CD4-positive, alpha-beta T cell treated with Interleukin-15 for 4 hours (primary cell): Measurements from ENCODE around the gene MC1R.
A peak's percentile ranks its signal among the peaks of the same experiment; 100 is the strongest.

ENCODE experiments used
- DNase-seq: peaks from one replicate; pipeline ENCODE4 v3.0.0-alpha.2; 2020; ENCODE audit warnings: low spot score

MC1R gene

DNA sequence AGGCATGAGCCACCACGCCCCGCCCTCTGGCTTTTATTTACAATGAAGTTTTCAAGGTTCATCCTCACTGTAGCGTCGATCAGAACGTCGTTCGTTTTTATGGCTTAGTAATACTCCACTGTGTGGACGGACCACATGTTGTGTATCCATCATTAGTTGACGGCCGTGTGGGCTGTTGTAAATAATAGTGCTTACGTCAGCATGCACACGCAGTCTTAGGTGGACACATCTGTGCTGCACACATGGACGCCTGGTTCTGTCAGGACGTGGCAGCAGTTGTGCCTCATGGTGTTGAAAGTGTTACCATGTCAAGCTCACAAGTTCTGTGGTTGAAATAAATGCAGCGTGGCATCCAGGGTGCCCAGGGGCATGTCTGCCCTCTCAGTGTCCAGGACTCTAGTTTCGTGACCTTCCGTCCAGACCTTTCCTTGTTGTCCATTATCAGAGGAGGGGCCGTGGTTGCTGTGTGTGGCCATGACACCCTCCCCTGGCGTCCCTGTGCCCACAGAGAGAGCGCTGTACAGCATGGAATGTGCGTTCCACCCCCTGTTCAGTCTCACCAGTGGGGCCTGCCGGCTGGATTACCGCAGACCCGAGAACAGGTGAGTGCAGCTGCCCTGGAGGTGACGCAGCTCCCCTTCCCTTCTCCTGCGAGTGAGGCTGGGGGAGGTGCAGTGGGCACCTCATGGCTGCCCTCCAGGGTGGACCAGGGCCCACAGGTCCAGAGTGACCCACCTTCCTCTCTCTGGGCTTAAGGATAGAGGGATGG is 23.0 kb upstream of the MC1R start:
- no peak for DNase-seq

DNA sequence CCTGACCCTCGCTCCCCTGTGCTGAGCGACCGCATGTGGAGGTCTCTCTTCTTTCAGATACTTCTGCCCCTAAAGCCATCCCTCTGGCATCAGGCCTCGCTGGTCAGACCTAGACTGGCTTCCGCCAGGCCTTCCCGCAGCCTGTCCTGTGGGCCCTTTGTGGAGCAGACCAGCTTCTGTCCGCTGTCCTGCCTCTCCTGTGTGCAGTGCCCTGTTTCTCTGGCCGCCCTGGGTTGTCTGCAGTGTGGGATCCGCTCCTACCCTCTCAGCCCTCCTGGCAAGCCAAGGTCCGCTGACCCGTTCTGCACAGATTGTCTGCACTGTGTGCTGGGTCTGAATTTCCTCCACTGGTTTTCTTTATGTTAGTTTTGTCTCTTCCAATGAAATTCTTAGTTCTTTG is 21.5 kb upstream of the MC1R start:
- DNase-seq = no peak

GRCh38 chr16:89898201-89898967 is 20.3 kb upstream of the MC1R start:
- DNase-seq = no peak

GRCh38 chr16:89899879-89900481 is 18.7 kb upstream of the MC1R start:
- no peak for DNase-seq

GRCh38 chr16:89900885-89901284 is 17.8 kb upstream of the MC1R start:
- no peak for DNase-seq

GRCh38 chr16:89902980-89903379 is 15.7 kb upstream of the MC1R start:
- DNase-seq = no peak

- DNase-seq = no peak
Measured at GRCh38 chr16:89903908-89904515, 14.7 kb upstream of the MC1R start.

DNA sequence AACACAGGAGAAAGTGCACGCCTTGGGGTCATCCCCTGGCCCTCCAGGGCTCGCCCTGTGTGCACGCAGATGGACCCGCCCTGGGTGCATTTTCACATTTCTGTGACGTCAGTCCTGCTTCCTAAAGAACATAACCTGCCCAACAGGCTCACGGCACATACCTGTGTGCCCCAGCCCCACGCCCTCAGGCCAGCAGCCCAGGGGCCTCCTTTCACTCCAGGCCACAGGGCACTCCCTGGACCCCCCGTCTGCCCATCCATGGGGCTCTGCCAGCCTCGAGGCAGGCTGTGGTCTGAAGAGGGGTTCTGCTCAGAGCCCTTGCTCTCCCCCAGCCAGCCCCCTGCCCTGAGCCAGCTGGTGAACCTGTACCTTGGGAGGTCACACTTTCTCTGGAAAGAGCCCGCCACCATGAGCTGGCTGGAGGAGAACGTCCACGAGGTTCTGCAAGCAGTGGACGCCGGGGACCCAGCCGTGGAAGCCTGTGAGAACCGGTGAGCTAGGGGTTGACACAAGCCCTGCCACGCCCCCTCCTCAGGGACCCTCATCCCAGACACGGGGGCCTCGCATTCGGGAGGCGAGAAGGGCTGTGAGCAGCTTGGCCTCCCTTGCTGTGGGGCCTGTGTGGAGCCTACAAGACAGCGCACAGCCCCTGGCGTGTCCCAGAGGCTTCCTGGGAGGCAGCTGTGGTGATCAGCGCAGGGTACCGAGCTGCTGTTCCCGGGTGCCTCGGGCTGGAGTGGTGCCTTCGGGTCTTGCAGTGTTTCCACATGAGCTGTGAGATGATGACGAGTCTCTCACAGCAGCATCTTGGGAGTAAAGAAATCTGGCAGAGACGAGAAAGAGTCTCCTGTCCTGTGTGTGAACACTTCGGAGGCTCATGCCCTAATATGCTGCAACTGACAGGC is 13.8 kb upstream of the MC1R start:
- no peak for DNase-seq

DNA sequence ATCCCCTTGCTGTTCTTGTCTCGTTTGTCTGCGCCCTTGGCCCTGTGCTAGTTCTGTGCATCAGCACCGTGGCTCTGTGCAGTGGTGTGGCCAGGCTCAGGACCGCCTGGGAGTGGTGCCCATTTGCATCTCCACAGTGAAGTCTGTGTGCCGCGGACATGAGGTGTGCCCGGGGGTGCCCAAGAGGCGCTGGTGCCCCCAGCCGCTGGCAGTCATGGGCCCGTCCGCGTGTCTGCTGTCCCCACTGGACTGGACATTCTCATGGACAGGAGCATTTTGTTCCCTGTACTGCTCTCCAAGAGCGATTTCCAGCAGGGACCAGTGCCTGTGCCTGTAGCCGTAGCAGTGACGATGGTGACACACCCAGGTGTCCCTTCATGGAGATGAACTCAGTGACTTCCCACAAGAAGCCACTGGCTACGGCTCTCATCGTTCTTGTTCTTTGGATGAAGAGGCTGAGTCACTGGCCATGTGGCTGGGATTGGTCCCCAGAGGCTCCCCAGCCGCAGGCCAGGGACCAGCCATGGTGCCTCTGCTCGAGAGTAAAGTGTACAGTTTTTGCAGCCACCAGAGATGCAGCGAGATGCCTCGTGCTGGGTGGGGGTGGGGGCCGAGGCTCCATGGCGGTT is 13.0 kb upstream of the MC1R start:
- DNase-seq = no peak

DNA sequence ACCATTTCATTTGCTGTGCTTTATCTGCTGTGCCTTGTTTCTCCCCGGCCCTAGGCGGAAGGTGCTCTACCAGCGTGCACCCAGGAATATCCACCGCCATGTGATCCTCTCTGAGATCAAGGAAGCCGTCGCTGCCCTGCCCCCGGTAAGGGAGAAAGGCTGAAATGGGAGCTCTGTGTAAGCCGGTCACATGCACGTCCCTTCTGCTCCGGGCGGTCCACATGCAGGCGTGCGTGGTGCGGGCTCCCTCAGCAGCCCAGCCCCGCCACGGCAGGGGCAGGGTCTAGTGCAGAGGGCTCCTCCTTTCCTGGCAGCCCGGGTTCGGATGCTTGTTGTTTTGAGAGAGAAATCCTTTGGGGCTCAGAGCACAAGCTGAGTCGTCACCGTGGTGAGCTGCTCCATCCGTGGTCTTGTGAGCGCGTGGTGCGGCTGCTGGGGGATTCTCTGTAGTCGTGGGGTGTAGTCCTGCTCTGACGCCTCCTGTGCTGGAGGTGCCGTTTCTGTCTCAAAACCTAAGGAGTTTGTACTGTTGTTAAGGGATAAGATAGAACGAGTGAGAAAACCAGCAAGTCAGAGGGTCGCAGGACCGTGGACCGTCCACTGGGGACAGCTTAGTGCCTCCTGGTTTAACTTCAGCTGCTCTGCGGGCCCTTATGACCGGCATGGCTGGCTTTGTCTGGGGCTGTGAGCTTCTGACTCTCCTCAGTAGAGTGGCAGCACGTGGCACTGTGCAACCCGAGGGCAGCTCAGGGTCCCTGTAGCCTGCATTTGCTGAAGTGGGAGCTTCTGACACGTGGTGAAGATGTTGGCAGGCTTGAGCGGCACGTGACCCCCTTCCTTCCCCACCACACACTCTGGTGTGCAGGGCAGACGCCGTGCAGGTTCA is 12.3 kb upstream of the MC1R start:
- DNase-seq = no peak

GRCh38 chr16:89907055-89907814 is 11.4 kb upstream of the MC1R start:
- no peak for DNase-seq

DNA sequence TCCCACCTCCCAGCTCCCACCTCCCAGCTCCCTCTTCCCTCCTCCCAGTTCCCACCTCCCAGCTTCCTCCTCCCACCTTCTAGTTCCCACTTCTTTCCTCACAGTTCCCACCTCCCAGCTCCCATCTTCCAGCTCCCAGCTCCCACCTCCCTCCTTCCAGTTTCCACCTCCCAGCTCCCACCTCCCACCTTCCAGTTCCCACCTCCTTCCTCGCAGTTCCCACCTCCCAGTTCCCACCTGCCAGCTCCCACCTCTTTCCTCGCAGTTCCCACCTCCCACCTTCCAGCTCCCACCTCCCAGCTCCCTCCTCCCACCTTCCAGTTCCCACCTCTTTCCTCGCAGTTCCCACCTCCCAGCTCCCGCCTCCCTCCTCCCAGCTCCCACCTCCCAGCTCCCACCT is 10.4 kb upstream of the MC1R start:
- no peak for DNase-seq

GRCh38 chr16:89909777-89910716 is 8.6 kb upstream of the MC1R start:
- DNase-seq = peak; percentile 64

DNA sequence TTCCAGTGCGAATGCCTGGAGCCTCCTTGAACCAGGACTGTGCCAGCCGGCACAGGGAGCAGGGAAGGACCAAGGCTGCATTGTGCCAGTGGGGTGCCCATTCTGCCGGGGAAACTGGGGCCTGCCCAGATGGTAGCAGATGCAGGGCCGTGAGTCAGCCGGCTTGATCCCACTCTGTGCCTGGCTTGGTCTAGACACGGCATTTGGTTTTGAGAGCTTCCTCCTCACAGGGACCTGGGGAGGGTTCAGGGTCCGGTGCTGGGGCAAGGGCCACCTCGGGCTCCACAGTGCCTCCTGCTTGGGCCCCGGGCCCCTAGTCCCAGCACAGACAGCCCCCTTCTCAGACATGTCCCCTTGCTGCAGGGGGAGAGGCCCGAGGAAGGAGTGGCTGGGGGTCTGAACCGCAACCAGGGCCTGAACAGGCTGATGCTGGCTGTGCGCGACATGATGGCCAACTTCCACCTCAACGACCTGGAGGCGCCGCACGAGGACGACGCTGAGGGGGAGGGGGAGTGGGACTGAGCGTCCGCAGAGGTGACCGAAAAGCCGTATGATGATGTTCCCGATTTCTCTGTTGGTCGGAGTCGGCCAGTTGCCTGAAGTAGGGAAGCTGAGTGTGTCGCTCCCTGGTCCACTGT is 7.8 kb upstream of the MC1R start:
- no peak for DNase-seq

DNA sequence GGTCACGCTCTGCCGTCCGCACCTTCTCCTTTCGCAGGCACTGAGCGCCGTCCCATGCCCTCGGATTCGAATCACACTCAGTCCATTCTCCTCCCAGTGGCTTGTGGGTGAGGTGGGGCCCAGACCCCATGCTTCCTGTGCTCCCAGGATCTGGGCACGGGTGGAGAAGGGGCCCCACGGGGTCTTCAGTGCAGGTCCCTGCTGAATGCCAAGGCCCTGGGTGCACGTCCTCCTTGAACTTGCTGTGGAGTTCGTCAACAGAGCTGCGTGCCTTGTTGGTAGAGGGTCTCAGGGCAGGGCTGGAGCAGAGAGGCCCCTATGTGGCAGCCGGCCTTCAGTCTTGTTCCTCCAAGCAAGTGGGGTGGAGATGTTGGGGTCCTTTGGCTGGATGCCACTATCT is 7.3 kb upstream of the MC1R start:
- DNase-seq = no peak

GRCh38 chr16:89912143-89912542 is 6.5 kb upstream of the MC1R start:
- no peak for DNase-seq

GRCh38 chr16:89912627-89913026 is 6.0 kb upstream of the MC1R start:
- DNase-seq = no peak
